ENCODE measurements around the gene NHLRC2. TPM values are rescaled to one million over a fixed set of nuclear protein-coding genes. Genes with fewer than 3 reads are reported as not detected.

The NHLRC2 gene
- total RNA-seq, 1 donor from 2014 or later = 47.6 TPM

GRCh38 chr10:113947184-113948041, 93.0 kb downstream of the NHLRC2 start:
- no peak for TF ChIP-seq EZH2phosphoT487 (IDR thresholded peaks at IDR 0.05)
- no peak for TF ChIP-seq CTCF (IDR thresholded peaks at IDR 0.05)
- TF ChIP-seq EZH2 (IDR thresholded peaks at IDR 0.05) = no peak
- Histone ChIP-seq H4K20me1 (ENCODE audit: low read depth) (no peaks in the 10 kb centered on the region), H3K36me3 (no peaks in the 10 kb centered on the region), H3K9ac (no peak overlapping the region), H3K4me3 (no peak overlapping the region), H2AFZ (replicated peaks) (no peak overlapping the region), H3K27me3 (no peaks in the 10 kb centered on the region), H3K4me1 (no peaks in the 10 kb centered on the region), H3K79me2 (ENCODE audit: low read depth) (no peaks in the 10 kb centered on the region), H3F3A (ENCODE audit: low read depth) (no peaks in the 10 kb centered on the region), H3K9me3 (ENCODE audit: low read depth) (no peaks in the 10 kb centered on the region), H3K27ac (no peak overlapping the region), H3K4me2 (no peak overlapping the region)
- Mint-ChIP-seq H3K36me3 (no peaks in the 10 kb centered on the region), H3K27me3 (ENCODE audit: insufficient read depth, low read depth) (peaks cover 2% of the 10 kb centered on the region), H3K27ac (peak overlapping the region; percentile 57), H3K4me1 (peaks cover 15% of the 10 kb centered on the region), H3K9me3 (no peaks in the 10 kb centered on the region), H3K4me3 (no peak overlapping the region)
- no peak for DNase-seq (ENCODE audit: low spot score)

DNA sequence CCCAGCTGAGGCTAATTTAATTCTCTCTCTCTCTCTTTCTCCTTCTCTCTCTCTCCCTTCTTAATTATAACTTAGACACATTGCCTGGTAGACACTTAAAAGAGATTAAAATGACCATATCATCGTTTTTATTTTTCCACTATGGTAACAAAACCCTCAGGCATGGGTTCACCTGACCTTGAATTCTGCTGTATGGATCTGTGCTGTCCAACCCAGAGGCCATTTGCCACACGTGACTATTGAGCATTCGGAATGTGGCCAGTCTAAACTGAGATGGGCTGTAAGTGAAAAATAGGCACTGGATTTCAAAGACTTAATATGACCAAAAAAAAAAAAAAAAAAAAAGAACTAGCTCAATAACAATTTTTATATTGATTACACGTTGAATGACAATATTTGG, 93.6 kb downstream of the NHLRC2 start:
- H3K27ac Mint-ChIP-seq = no peak overlapping the region
- Histone ChIP-seq H3K4me3 (no peak overlapping the region), H3K4me2 (no peak overlapping the region), H4K20me1 (ENCODE audit: low read depth) (no peaks in the 10 kb centered on the region), H3K27me3 (no peaks in the 10 kb centered on the region), H3K79me2 (ENCODE audit: low read depth) (no peaks in the 10 kb centered on the region), H3K9ac (no peak overlapping the region), H3K27ac (no peak overlapping the region), H3K4me1 (no peaks in the 10 kb centered on the region), H2AFZ (replicated peaks) (no peak overlapping the region), H3K36me3 (no peaks in the 10 kb centered on the region), H3K9me3 (ENCODE audit: low read depth) (no peaks in the 10 kb centered on the region), H3F3A (ENCODE audit: low read depth) (no peaks in the 10 kb centered on the region)
- H3K36me3 Mint-ChIP-seq = no peaks in the 10 kb centered on the region
- no peaks in the 10 kb centered on the region for H3K9me3 Mint-ChIP-seq
- H3K4me3 Mint-ChIP-seq = no peak overlapping the region
- H3K27me3 Mint-ChIP-seq (ENCODE audit: insufficient read depth, low read depth) = peaks cover under 1% of the 10 kb centered on the region
- no peak for TF ChIP-seq EZH2phosphoT487 (IDR thresholded peaks at IDR 0.05)
- TF ChIP-seq CTCF (IDR thresholded peaks at IDR 0.05) = no peak
- peaks cover 15% of the 10 kb centered on the region for H3K4me1 Mint-ChIP-seq
- DNase-seq (ENCODE audit: low spot score) = no peak

DNA sequence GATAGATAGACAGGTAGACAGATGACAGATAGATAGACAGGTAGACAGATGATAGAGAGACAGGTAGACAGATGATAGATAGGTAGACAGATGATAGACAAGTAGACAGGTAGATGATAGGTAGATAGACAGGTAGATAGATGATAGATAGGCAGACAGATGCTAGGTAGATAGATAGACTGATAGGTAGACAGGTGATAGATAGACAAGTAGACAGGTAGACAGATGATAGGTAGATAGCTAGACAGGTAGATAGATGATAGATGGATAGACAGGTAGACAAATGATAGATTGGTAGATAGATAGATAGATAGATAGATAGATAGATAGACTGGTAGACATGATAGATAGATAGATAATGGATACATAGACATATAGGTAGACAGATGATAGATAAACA, 95.8 kb downstream of the NHLRC2 start:
- Histone ChIP-seq H3F3A (ENCODE audit: low read depth) (no peaks in the 10 kb centered on the region), H4K20me1 (ENCODE audit: low read depth) (no peaks in the 10 kb centered on the region), H3K4me3 (no peak overlapping the region), H2AFZ (replicated peaks) (no peak overlapping the region), H3K27ac (no peak overlapping the region), H3K79me2 (ENCODE audit: low read depth) (no peaks in the 10 kb centered on the region), H3K4me2 (no peak overlapping the region), H3K9me3 (ENCODE audit: low read depth) (no peaks in the 10 kb centered on the region), H3K36me3 (no peaks in the 10 kb centered on the region), H3K27me3 (no peaks in the 10 kb centered on the region), H3K4me1 (no peaks in the 10 kb centered on the region), H3K9ac (no peak overlapping the region)
- H3K9me3 Mint-ChIP-seq = no peaks in the 10 kb centered on the region
- H3K27ac Mint-ChIP-seq = no peak overlapping the region
- no peaks in the 10 kb centered on the region for H3K36me3 Mint-ChIP-seq
- no peak for DNase-seq (ENCODE audit: low spot score)
- no peaks in the 10 kb centered on the region for H3K27me3 Mint-ChIP-seq (ENCODE audit: insufficient read depth, low read depth)
- H3K4me3 Mint-ChIP-seq = no peak overlapping the region
- no peak for TF ChIP-seq CTCF (IDR thresholded peaks at IDR 0.05)
- TF ChIP-seq EZH2phosphoT487 (IDR thresholded peaks at IDR 0.05) = no peak
- TF ChIP-seq EZH2 (IDR thresholded peaks at IDR 0.05) = no peak
- peaks cover 15% of the 10 kb centered on the region for H3K4me1 Mint-ChIP-seq

All from neural progenitor cell (in vitro differentiated cells).